HepG2 (cell line): ENCODE results near the gene GPR17. TPM values are rescaled to one million over a fixed set of nuclear protein-coding genes. Genes with fewer than 3 reads are reported as not detected.

Experiments
- DMAP1 ChIP-seq: IDR thresholded peaks from 2 replicates; pipeline ENCODE4 v1.6.1; 2016
- FOXK1 ChIP-seq: sonication (generic); formaldehyde crosslinking; IDR thresholded peaks from 2 replicates; pipeline ENCODE4 v1.4.0; 2020; ENCODE audit warnings: low read depth, missing genetic modification reagents, borderline replicate concordance
- HMG20B ChIP-seq: conservative IDR thresholded peaks from 2 replicates; pipeline ENCODE4 v1.6.1; 2016; ENCODE audit warnings: missing genetic modification reagents, missing compliant biosample characterization
- PAWR ChIP-seq: sonication (generic); formaldehyde crosslinking; IDR thresholded peaks from 2 replicates; pipeline ENCODE4 v1.4.0; 2020; ENCODE audit warnings: missing genetic modification reagents, mild to moderate bottlenecking, borderline replicate concordance
- REPIN1 ChIP-seq: sonication (generic); formaldehyde crosslinking; IDR thresholded peaks from 2 replicates; pipeline ENCODE4 v1.8.0; 2022; ENCODE audit warnings: missing genetic modification reagents, low read depth, mild to moderate bottlenecking, borderline replicate concordance
- SP1 ChIP-seq, 2 experiments: fragments of 450-650 bp in 1 of 2; sonication (generic) in 1 of 2; formaldehyde crosslinking in 1 of 2; IDR thresholded peaks; 2 replicates each; pipeline versions ENCODE4 v1.4.0 to v1.6.1; 2016 to 2020; ENCODE audit warnings: missing genetic modification reagents in 1 of 2
- ZNF337 ChIP-seq: sonication (generic); formaldehyde crosslinking; IDR thresholded peaks from 2 replicates; pipeline ENCODE4 v1.5.1; 2020; ENCODE audit warnings: missing genetic modification reagents, low read depth, mild to moderate bottlenecking, borderline replicate concordance
- ZNF44 ChIP-seq: sonication (generic); formaldehyde crosslinking; IDR thresholded peaks from 2 replicates; pipeline ENCODE4 v1.5.1; 2020; ENCODE audit warnings: mild to moderate bottlenecking, missing genetic modification reagents
- ZNF460 ChIP-seq: sonication (generic); formaldehyde crosslinking; IDR thresholded peaks from 2 replicates; pipeline ENCODE4 v1.5.1; 2020; ENCODE audit warnings: missing genetic modification reagents, mild to moderate bottlenecking, borderline replicate concordance
- ZNF484 ChIP-seq: sonication (generic); formaldehyde crosslinking; IDR thresholded peaks from 2 replicates; pipeline ENCODE4 v1.5.1; 2020; ENCODE audit warnings: mild to moderate bottlenecking, low read depth, missing genetic modification reagents, borderline replicate concordance
- ZNF543 ChIP-seq: sonication (generic); formaldehyde crosslinking; IDR thresholded peaks from 2 replicates; pipeline ENCODE4 v1.4.0; 2020; ENCODE audit warnings: mild to moderate bottlenecking, missing genetic modification reagents
- ZNF615 ChIP-seq: sonication (generic); formaldehyde crosslinking; IDR thresholded peaks from 2 replicates; pipeline ENCODE4 v1.5.0; 2020; ENCODE audit warnings: mild to moderate bottlenecking, missing genetic modification reagents, borderline replicate concordance
- ZNF629 ChIP-seq: sonication (generic); formaldehyde crosslinking; conservative IDR thresholded peaks from 2 replicates; pipeline ENCODE4 v1.5.0; 2020; ENCODE audit warnings: missing genetic modification reagents
- ZNF713 ChIP-seq: sonication (generic); formaldehyde crosslinking; IDR thresholded peaks from 2 replicates; pipeline ENCODE4 v1.4.0; 2020; ENCODE audit warnings: mild to moderate bottlenecking, missing genetic modification reagents
- ZNF792 ChIP-seq: IDR thresholded peaks from 2 replicates; pipeline ENCODE4 v1.6.1; 2016
- ZSCAN25 ChIP-seq: sonication (generic); formaldehyde crosslinking; IDR thresholded peaks from 2 replicates; pipeline ENCODE4 v1.8.0; 2022; ENCODE audit warnings: mild to moderate bottlenecking, missing genetic modification reagents
- polyA plus RNA-seq, 8 experiments: library from polyadenylated mRNA; depleted of rRNA in 3 of 8; stranded (reverse) in 7 of 8; unstranded in 1 of 8; fragments of >200 nt; fragmentation: Illumina TruSeq in 4 of 8; extraction: Trizol in 4 of 8; gene quantifications; 2 replicates each; pipeline versions ENCODE4 v1.2.1 to v1.2.3, GENCODE V29; 2011 to 2016; ENCODE audit warnings: low read depth in 4 of 8, missing spikeins in 1 of 8, mixed read lengths in 1 of 8; ENCODE audit not compliant: insufficient read depth in 1 of 8
- total RNA-seq, 5 experiments: library from RNA; depleted of rRNA; stranded (reverse); fragments of >200 nt; fragmentation: Illumina TruSeq; extraction: Trizol; gene quantifications; 2 replicates each; pipeline ENCODE4 v1.2.3, GENCODE V29; 2016; ENCODE audit warnings: low read depth in 1 of 5
- TF ChIP-seq, protein P1 (sequence below): IDR thresholded peaks from 2 replicates; pipeline ENCODE4 v1.6.1; 2016; ENCODE audit warnings: missing genetic modification reagents, missing compliant biosample characterization
- TF ChIP-seq, protein P2 (sequence below): sonication (generic); formaldehyde crosslinking; IDR thresholded peaks from 2 replicates; pipeline ENCODE4 v1.4.0; 2020; ENCODE audit warnings: missing genetic modification reagents, mild to moderate bottlenecking, borderline replicate concordance
- TF ChIP-seq, protein P3 (sequence below): sonication (generic); formaldehyde crosslinking; IDR thresholded peaks from 2 replicates; pipeline ENCODE4 v1.4.0; 2020; ENCODE audit warnings: missing genetic modification reagents
- TF ChIP-seq, protein P4 (sequence below): sonication (generic); formaldehyde crosslinking; IDR thresholded peaks from 2 replicates; pipeline ENCODE4 v1.4.0; 2020; ENCODE audit warnings: missing genetic modification reagents
- TF ChIP-seq, protein P5 (sequence below): IDR thresholded peaks from 2 replicates; pipeline ENCODE4 v1.6.1; 2016; ENCODE audit warnings: low read depth, control low read depth

Gene GPR17
- total and polyA plus RNA-seq, 2 of the 13 experiments (the other 11 are each of a cell fraction or from before 2014, with no cell fraction given), result not detected

DNA sequence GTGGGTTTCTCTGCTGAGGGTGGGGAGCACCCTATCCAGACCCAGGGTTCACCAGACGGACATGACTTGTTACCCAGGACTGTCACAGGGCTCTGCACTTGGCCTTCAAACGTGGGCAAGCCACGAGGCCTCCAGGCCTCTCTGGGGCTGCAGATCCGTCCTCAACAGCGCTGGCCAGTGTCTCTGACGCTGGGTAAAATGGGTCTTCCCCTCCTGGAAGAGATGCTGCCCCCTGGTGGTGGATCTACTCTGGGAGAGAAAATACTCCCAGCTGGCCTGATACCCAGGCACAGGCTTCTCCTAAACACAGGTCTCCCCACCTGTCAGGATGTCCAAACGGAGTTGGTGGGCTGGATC lies 3.7 kb downstream of the GPR17 start (continued):
- TF ChIP-seq, protein P1, sequence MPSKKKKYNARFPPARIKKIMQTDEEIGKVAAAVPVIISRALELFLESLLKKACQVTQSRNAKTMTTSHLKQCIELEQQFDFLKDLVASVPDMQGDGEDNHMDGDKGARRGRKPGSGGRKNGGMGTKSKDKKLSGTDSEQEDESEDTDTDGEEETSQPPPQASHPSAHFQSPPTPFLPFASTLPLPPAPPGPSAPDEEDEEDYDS (CRISPR knock-in tag), result peak; percentile 24; the same call in 1 of the 2 replicates
- 0 out of 2 replicates have a peak, but pooled peaks have one; percentile 34 for TF ChIP-seq ZNF44 (CRISPR knock-in tag)
- no peak for TF ChIP-seq ZNF792 (CRISPR knock-in tag)
- no peak for TF ChIP-seq ZNF484
- TF ChIP-seq, protein P2, sequence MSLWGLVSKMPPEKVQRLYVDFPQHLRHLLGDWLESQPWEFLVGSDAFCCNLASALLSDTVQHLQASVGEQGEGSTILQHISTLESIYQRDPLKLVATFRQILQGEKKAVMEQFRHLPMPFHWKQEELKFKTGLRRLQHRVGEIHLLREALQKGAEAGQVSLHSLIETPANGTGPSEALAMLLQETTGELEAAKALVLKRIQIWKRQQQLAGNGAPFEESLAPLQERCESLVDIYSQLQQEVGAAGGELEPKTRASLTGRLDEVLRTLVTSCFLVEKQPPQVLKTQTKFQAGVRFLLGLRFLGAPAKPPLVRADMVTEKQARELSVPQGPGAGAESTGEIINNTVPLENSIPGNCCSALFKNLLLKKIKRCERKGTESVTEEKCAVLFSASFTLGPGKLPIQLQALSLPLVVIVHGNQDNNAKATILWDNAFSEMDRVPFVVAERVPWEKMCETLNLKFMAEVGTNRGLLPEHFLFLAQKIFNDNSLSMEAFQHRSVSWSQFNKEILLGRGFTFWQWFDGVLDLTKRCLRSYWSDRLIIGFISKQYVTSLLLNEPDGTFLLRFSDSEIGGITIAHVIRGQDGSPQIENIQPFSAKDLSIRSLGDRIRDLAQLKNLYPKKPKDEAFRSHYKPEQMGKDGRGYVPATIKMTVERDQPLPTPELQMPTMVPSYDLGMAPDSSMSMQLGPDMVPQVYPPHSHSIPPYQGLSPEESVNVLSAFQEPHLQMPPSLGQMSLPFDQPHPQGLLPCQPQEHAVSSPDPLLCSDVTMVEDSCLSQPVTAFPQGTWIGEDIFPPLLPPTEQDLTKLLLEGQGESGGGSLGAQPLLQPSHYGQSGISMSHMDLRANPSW (CRISPR knock-in tag), result no peak
- TF ChIP-seq DMAP1 (CRISPR knock-in tag), result no peak
- no peak for TF ChIP-seq ZNF337
- TF ChIP-seq SP1 (IDR thresholded peaks at IDR 0.05), result no peak
- no peak for TF ChIP-seq SP1 (CRISPR knock-in tag; IDR thresholded peaks at IDR 0.05)
- TF ChIP-seq ZNF615 (CRISPR knock-in tag), result no peak
- TF ChIP-seq, protein P3, sequence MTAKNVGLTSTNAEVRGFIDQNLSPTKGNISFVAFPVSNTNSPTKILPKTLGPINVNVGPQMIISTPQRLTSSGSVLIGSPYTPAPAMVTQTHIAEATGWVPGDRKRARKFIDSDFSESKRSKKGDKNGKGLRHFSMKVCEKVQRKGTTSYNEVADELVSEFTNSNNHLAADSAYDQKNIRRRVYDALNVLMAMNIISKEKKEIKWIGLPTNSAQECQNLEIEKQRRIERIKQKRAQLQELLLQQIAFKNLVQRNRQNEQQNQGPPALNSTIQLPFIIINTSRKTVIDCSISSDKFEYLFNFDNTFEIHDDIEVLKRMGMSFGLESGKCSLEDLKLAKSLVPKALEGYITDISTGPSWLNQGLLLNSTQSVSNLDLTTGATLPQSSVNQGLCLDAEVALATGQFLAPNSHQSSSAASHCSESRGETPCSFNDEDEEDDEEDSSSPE (CRISPR knock-in tag), result peak; percentile 30; the same call in 1 of the 2 replicates
- TF ChIP-seq ZNF460, result no peak
- TF ChIP-seq, protein P4, sequence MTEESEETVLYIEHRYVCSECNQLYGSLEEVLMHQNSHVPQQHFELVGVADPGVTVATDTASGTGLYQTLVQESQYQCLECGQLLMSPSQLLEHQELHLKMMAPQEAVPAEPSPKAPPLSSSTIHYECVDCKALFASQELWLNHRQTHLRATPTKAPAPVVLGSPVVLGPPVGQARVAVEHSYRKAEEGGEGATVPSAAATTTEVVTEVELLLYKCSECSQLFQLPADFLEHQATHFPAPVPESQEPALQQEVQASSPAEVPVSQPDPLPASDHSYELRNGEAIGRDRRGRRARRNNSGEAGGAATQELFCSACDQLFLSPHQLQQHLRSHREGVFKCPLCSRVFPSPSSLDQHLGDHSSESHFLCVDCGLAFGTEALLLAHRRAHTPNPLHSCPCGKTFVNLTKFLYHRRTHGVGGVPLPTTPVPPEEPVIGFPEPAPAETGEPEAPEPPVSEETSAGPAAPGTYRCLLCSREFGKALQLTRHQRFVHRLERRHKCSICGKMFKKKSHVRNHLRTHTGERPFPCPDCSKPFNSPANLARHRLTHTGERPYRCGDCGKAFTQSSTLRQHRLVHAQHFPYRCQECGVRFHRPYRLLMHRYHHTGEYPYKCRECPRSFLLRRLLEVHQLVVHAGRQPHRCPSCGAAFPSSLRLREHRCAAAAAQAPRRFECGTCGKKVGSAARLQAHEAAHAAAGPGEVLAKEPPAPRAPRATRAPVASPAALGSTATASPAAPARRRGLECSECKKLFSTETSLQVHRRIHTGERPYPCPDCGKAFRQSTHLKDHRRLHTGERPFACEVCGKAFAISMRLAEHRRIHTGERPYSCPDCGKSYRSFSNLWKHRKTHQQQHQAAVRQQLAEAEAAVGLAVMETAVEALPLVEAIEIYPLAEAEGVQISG (CRISPR knock-in tag), result no peak
- TF ChIP-seq ZNF713, result no peak
- peak; percentile 78 for TF ChIP-seq REPIN1 (CRISPR knock-in tag)
- TF ChIP-seq, protein P5, sequence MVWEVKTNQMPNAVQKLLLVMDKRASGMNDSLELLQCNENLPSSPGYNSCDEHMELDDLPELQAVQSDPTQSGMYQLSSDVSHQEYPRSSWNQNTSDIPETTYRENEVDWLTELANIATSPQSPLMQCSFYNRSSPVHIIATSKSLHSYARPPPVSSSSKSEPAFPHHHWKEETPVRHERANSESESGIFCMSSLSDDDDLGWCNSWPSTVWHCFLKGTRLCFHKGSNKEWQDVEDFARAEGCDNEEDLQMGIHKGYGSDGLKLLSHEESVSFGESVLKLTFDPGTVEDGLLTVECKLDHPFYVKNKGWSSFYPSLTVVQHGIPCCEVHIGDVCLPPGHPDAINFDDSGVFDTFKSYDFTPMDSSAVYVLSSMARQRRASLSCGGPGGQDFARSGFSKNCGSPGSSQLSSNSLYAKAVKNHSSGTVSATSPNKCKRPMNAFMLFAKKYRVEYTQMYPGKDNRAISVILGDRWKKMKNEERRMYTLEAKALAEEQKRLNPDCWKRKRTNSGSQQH (CRISPR knock-in tag), result no peak
- no peak for TF ChIP-seq ZSCAN25 (CRISPR knock-in tag)
- TF ChIP-seq FOXK1, result no peak
- TF ChIP-seq ZNF629, result 0 out of 2 replicates have a peak, but pooled peaks have one; percentile 32
- no peak for TF ChIP-seq HMG20B (CRISPR knock-in tag)
- TF ChIP-seq ZNF543 (CRISPR knock-in tag), result 0 out of 2 replicates have a peak, but pooled peaks have one; percentile 72
- TF ChIP-seq PAWR (CRISPR knock-in tag), result no peak
